Measurements from ENCODE around the gene CSK.

The CSK gene

DNA sequence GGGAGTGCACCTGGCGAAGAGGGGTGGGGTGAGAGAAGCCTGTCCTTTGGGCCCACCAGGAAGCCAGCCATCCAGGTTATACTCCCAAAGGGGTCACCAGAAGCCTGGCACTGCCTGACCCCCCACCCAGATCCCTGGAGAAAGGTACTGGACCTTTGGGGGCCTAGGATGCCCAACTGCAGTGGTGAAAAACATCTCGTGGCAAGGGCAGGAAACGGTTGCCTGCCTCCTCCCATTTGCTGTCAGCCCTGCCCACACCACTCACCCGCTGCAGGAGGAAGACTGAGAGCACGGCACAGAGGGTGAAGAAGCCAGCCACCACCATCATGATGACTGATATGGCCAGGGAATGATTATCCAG lies 63.3 kb downstream of the CSK start:
- DNase-seq: peak; percentile 37

DNA sequence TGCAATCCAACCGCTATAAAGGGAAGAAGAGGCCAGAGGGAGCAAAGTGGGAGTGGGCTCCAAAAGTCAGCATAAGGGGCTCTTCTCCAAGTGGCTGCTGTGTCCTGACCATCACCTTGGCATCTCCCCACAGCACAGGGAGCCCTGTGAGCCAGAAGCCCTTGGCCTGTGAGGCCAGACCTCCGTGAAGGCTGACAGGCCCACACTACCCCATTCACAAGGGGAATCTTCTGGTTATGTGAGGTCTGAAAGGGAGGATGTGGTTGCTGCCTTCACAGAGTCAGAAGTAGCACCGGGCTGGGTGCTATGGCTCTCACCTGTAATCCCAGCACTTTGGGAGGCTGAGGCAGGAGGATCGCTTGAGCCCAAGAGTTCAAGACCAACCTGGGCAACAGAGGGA lies 63.7 kb downstream of the CSK start:
- no peak for DNase-seq

DNA sequence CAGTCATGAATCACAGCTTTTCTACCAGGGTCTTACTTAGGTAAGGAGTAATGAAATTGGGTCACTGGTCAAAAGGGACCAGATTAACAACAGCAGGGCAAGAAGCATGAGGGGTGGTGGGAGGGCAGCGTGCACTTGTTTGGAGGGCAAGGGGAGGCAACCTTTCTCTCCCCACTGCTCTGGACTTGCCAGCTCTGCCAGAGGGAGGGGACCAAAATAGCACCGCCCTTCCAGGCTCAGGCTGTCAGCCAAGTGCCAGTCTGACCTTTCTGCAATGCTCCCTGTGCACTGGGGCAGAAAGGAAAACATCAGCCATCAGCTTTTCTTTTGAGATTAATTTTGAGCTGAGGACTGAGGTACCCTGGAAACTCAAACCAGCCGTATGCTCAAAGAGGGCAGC lies 65.6 kb downstream of the CSK start:
- DNase-seq: no peak

DNA sequence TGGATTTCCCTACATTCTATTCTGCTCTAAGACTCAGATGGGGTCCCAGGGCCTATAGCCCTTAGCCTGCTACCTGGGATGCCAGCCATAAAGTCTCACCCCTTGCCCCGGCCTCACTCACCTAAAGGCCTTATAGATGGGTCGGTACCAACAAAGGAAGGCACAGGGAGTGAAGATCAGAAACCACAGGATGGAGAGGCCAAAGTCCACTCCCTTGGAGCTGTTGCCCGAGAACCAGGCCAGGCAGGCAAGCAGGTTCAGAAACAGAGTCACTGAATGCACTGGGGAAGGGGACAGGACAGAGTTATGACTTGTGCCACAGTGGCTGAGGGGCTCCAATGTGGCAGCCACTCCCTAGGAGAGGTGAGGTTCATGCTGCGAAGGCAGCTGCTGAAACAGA lies 68.5 kb downstream of the CSK start:
- no peak for DNase-seq

DNA sequence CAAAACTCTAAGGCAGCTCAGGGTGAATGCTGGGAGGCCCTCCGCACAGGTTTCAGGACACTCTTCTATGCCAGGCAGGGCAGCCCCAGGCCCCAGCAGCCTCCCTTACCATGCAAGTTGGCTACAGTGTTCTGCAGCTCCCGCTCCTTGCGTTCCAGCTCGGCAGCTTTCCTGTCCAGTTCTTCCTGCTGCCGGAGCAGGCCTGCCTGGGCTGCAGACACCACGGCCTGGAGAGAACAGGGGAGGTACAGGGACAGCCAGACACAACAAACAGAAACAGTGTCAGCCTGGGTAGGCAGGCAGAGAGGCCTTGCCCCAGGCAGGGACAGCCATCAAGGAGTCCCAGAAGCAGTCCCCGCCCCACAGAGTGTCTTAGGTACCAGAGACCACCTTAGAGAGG lies 70.1 kb downstream of the CSK start:
- no peak for DNase-seq

Data from activated T-cell treated with anti-CD3 and anti-CD28 coated beads for 4 hours (primary cell).